Activated CD4-positive, alpha-beta T cell treated with anti-CD3 and anti-CD28 coated beads, Interleukin-2, Interleukin-6, amounts not matched to agents 100 ng/mL and 50 ng/mL, durations not matched to agents 16 hours and 8 hours (primary cell): Measurements from ENCODE around the gene ESRRG.

ENCODE experiments used
- DNase-seq: peaks from one replicate; pipeline ENCODE4 v3.0.0-alpha.2; 2020

Gene ESRRG

DNA sequence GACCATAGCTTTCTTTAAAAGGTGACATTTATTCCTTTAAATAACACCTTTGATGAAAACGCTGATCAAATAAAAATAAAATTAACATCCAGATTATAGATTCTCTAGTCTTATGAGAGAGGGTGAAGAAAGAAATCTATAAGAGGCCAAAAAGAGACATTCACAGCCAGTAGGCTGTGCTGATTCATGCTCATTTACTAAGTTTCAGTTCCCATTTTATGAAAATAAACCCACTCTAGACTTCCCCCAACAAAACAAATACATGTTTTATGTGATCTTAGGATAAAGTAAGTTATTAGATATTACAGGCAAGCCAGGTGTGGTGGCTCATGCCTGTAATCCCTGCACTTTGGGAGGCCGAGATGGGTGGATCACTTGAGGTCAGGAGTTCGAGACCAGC lies 21.1 kb downstream of the ESRRG start:
- no peak for DNase-seq

DNA sequence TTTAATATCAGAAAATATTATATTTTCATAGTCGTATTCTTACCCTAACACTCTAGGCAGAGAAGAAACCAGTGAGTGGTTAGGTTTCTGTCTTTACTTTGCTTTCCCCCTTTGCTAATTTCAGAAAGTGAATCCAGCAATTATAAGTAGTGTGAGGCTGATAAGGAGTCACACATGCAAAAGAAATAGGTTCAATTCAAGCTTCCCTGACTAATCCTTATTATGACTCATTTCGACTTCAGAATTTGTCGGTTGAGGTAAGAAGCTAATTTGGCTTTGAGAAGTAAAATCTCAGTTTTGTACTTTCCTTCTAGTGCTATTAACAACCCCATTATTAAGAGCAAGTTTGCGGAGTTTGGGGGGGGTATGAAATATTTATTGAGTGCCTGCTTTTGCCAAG lies 22.4 kb downstream of the ESRRG start:
- no peak for DNase-seq

DNA sequence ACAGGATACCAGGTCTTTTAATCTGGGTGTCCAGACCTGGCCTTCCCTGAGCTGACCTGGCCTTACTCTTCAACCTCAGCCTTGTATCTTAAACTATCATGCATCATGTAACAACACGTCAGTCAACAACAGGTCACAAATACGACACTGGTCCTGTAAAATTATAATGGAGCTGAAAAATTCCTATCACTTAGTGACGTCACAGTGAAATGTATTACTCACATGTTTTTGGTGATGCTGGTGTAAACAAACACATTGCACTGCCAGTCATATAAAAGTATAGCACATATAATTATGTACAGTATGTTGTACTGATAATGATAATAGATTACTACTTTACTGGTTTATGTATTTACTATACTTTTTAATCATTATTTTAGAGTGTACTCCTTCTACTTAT lies 31.5 kb downstream of the ESRRG start:
- no peak for DNase-seq

DNA sequence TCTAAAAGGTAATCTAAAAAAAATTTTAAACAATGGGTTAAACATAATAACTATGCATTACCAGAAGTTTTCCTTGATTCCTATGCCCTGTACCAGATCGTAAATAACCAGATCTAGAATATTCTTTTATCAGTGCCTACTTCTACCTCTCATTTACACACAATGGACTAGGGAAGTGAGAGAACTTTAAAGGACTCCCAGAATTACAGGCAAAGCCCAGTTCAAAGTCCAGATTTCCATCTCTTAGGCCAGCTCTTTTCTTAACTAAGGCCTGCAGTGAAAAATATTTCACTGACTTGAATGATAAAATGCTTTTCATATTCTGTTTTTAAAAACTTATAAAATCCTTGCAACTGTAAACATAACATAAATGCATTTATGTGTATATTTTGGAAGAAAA lies 32.6 kb downstream of the ESRRG start:
- no peak for DNase-seq

DNA sequence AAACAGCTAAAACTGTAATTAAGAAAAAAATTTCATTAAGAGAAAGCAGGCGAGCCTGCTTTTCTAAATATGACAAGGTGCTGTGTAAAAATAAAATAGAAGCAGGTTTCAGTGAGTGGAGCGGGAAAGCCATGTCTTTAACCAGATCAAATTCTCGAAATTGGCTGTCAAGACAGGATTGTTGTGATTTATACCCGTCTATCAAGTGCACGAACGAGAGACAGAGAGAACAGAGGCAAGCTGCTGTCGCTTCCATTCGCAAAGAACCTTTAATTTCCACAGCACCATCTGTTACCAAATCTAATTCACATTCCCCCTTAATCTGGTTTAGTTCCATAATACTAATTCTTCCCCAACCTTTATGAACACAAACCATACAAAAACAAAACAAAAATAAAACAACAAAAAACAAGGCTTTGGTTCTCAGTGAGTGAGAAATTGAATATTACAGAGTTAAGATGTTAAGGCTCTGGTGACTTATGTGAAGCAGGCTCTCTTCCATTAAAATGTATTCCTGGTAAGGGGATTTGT lies 35.0 kb downstream of the ESRRG start:
- no peak for DNase-seq

DNA sequence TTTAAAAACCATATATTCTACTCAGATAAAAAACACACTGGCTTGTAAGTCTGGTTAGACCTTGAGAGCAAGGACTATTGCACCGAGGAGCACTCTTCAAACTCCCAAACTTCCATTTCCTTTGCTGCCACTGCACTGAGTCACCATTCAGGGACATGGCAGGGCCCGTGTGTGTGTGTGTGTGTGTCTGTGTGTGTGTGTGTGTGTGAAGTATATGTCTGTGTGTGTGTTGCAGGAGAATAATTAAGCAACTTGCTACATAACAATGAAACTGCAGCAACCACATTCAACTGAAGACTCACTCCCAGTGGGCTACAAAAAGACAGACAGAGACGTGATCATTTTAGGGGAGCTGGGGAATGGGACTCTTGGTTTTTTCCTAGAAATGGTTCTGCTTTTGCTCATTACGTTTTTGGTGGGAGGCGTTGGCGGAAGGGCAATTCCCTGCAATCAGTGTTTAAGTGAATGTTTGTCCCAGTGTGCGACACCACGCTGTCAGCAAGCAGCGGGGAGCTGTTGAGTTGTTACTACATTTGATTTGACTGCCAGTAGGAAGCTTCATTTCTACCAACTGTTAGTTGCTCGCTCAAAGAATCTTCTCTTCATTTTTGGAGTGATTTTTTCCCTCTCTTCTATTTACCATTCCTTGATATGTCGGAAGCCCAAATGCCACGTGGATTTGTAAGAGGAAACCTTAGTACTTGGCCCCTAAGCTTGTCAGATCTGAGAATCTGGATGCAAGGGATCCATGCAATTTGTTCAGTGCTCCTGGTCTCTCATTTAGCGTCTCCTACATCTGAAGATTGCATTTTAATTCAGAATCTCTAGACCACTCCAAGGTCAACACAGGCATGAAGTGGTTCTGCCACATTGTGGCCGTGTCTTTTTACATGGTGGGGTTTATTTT lies 36.1 kb downstream of the ESRRG start:
- DNase-seq, result no peak

DNA sequence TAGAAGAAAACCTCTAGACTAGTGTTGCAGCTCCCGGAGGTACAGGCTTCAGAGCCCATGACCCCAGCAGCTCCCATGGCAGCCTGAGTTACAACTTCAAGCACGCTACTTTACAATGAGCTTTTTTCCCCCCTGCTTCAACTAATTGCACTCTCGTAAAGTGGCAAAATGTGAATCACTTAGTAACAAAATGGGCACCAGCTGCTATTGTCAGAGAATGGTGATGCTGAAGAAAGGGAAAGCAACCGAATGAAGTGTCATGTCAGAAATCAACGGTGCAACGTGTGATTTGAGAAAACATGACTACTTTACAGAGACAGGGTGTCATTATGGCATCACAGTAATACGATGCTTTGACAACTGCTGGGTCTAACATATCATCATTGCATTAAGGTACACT lies 40.5 kb downstream of the ESRRG start:
- DNase-seq, result no peak

DNA sequence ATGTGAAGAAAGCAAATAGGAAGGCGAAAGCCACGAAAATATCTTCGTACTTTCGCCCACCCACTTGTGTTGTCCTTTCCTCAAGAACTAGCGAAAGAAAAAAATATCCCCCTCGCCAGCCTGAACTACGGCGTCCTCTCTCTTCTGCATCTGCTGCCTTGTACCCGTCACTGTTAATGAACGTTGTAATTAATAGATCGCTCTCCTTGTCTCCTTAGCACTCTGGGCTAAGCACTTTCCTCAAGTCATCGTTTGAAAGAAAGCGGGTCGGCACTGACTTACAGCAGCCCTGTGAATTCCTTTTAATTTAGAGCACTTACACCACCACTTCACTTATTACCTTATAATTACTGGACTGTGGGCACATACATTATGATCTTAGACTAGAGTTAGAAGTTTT lies 44.1 kb downstream of the ESRRG start:
- DNase-seq, result no peak

DNA sequence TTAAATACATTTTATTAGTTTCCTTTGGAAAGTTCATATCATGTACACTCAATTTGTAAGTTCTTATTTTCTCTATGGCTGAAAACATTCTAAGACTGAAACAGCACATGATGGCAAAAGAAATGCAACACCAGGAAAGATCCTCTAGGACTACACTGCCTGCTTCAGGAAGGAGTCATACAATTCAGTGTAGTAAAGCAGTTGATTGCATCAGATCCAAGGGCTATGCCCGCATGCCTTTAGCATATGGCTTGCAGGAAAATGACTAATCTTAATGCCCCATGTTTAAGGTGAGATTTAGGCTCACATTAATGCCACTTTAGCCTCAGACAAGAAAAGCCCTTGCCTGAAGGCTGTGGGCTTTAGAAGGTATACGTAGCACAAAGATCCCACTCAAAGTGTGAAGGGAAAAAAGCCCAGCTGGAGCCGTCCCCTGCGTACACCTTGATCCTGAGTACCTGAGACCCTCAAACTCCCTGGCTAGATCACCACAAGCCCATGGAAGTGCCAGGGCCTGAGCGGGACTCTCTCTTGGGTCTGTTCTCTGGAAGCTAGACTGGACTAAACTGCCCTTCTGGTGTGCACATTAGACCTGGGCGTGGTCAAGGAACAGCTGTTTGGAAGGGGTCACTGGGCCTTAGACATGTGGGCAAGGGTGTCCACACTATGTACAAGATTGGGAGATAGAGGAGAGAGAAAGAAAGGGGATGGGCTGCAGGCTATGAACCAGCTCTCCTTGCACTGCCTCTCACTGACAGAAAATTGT lies 52.9 kb downstream of the ESRRG start:
- no peak for DNase-seq

DNA sequence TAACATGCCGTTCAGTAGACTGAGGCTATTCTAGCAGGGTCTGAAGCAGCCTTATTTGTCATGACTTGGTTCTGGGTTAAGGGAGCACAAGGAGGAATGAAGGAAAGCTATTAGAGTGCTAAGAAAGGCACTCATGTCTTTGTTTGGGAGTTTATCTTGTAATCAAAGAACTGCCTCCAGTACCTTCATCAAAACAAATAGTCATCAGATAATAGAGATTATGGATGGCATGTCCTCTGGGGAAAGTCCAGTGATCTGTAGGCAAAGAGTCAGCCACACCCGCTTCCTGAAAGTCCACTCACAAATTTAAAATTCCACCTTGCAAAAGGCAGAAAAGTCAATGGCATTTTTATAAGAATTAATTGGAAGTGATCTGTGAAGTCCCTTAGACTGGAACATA lies 56.8 kb downstream of the ESRRG start:
- no peak for DNase-seq

DNA sequence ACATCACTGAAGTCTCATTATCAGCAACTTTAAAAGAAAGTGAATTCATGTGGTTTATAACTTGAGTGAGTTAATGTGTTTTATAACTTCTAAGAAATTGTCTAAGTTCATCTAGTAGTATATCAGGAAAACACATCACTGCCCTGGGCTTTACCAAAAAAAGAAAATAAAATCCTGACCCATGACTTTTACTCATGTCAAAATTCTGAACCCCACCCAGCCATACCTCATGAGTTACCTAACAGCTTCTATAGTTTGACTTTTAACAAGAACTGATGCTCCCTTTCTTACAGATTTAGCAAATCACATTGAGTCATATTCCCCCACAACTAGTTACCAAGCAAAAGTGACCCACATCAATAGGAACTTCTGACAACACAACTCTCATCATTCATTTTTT lies 57.4 kb downstream of the ESRRG start:
- no peak for DNase-seq

DNA sequence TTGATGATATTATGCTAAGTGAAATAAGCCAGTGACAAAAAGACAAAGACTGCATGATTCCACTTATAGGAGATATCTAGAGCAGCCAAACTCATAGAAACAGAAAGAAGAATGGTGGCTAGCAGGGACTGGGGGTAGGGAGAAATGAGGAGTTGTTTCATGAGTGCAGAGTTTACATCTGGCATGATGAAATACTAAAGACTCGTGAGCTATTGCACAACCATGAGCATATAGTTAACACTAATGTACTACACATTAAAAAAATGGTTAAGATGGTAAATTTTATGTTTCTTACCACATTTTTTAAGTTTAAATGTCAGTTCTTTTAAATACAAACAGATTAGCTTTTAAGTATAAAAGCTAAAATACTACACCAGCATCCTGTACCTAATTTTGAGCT lies 57.8 kb downstream of the ESRRG start:
- DNase-seq, result no peak

DNA sequence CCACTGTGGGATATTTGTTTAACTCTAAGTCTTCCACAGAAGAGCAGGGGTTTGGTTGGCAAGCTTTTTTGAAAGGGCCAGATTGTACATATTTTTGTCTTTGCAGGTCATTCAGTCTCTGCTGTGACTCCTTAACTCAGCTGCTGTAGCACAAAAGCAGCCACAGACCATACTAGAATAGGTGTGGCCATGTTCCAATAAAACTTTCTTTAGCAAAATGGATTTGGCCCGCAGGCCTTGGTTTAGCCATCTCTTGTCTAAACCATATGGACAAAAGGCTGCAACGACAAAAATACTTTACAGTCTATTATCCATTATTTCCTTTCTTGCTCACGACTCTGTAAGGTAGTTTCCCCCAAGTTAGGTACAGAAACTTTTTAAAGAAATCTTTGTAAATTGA lies 60.5 kb downstream of the ESRRG start:
- DNase-seq, result no peak

DNA sequence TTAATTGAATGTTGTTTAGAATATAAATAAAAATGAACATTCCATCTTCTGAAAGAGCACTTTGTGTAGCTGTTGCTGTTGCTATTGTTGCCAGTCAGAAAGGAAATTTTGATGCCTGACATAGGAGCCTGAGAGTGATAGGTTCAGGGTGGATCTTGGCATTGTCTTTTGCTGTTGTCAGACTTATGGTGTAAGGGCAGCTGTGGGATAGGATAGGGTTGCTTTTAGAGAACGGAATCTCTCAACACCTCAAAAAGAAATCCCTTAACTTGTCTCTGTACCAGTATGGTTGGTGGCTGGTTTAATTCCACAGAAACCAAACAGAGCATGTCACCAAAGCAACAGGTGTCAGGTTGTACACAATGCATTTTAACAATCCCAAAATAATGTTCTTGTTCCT lies 62.7 kb downstream of the ESRRG start:
- no peak for DNase-seq

DNA sequence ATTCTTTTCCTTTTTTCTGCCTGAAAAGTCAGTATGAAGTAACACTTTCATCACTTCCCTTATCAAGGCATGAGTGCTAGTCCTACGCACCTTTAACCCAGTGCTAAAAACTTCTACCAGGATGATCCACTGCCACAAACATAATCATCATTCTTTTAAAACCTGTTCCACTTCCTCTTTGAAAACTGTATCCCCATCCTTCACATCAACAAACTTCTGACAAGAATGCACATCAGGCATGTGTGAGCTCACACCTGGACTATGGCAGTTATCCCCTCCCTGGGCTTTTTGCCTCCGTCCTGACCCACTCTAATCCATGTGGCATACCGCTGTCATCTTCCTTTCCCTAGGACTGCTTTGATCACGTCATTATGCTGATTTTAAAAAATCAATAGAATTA lies 70.2 kb downstream of the ESRRG start:
- DNase-seq, result no peak

DNA sequence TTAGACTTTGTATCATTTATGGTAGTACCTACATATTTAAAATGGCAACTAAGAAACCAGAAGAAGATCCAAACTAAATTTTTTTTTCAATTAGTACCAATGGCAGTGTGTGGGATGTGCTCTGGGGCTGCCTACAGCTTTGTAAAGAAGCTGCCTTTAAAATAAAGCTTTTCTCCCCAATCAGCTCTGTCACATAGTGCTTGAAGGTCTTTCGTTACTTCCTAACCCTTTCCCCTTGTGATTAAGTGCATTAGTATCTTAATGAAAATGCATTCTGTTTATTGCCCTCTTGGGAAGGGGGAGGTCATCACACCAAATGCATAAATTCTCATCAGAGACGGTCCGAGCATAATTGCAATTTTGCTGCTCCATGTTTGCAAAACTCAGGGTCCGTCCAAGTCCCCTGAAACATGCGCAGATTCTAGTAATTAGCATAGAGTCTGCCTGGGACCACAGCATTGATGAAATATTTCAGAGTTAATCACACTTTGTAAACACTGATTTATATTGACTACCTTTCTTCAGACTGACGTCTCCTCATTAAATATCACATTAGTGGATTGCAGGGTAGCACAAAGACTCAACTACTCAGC lies 71.3 kb downstream of the ESRRG start:
- no peak for DNase-seq

DNA sequence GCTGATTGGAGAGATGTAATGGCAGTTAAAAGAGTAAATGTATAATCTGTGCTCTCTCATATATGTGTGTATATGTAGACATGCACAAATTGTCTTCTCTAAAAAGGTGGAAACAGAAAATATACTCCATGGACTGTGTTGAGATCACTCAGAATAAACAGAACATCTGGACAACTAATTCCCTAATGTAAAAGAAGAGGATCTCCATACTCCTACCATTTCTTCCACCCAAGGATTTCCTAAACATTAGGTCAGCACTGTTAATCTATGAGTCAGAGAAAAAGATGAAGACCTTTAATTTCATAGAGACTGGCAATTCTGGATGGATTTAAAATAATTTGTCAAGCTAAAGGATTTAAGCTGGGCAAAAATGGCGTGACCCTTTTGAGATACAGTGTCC lies 80.1 kb downstream of the ESRRG start:
- DNase-seq, result no peak

DNA sequence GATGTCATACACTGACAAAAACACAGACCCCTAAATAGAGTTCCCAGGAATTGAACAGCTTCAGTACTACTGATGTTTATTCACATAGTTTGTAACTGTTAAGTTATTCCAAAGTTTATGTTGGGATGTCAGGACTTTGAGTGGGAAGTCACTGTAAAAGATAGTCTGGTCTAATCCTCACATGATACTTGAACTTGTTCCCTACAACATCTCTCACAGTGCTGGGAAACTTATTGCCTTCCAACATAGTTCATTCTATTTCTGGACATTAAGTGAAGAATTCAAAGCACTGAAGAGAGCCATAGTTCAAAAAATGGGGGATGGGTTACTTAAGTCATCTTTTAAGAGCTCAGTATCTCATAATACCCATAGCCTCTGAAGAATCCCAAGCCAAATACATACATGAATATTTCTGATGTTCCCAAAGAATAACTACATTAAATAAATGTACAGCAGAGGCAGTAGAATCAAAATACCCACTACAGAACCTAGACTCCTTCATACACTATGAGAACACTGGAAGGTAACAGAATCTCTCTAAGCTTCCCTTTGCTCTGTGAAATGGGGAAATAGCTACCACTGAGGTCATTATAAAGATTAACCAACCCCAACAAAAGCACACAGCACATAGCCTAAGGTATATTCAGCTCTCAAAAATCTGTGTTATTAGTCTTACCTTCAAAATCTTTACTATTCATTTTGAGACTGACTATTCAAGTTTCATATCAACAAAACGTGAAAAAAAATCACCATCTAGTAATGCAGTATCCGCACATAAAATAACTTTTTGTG lies 81.4 kb downstream of the ESRRG start:
- DNase-seq, result no peak

DNA sequence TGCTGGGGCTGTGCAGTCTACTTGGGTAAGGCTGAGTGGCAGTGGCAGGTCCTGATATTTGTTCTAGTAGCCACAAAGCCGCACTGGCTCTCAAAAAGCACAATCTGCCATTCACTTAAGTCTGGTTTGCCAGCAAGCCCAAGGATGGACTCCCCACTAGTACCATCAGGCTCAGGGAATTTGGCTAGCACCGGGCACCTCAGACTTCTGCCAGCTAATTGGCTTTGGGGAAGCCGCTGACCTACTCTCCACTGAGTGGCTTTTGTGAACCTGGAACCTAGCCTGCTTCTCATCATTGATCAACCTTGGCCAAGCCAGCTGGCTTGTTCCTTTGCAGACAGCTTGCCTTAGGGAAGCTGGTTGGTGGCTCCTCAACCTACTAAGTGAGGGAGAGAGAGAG lies 83.1 kb downstream of the ESRRG start:
- DNase-seq, result no peak

DNA sequence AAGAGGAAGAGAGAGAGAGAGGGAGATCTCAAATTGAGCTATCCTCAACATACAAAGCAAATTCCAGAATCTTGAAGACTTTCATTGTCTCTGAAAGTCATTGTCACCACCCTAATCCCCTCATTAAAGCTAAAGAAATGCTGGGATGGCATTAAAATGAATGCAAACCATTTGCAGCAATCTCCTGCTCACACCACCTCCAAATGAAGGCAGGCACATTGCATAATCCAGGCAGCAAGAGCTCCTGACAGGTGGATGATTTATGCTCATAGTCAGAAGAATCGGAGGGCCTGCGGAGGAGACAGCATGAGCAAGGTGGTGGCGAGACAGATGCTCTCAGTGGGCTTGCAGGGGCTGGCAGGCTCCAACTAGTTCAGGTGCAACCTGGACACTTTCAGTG lies 90.2 kb downstream of the ESRRG start:
- DNase-seq, result no peak

DNA sequence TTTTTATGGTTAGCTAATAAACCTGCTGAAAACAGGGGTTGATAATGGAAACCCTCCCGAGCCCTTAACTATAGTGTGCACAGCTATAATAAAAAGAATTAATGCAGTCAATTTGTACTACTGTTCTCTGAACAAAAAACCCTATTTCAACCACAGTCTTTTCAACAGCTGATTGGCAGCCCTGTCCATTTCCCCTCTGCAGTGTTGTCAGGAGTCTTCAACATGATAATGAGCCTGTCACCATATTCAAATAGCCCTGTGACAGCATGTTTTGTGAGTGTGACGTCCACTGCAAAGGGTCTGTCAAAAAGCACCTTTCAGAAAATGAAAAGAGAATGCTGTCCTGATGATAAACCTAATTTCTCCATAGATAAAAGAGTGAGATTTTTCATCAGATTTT lies 92.7 kb downstream of the ESRRG start:
- DNase-seq, result no peak

DNA sequence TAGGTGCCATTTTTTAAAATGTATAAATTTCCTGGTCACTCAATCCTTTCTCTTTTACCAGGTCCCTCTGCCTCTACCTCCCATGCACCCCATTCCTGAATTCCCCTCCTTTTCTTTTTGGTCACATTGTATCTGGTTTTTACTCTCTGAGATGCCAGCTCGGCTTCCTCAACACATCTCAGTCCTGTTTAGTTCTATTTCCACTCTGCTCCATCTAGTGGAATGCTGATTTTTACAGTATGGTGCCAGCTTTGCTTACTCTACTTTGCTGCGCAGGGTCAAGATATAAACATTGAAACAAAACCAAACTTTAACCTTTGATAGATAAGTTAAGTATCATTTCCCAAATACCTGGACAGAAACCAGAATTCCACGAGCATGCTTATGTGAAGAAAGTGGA lies 96.0 kb downstream of the ESRRG start:
- DNase-seq, result no peak
